ENCODE data around the gene SLC9A1.

Gene SLC9A1

GRCh38 chr1:27070390-27071048 is 84.4 kb downstream of the SLC9A1 start:
- H3K9me3 ChIP-seq (ENCODE audit: control insufficient read depth, insufficient read depth, low read length): no peaks in the 10 kb centered on the region
- H3K4me1 ChIP-seq (ENCODE audit: insufficient read depth, low read length): 0 out of 2 replicates have a peak, but pooled peaks cover 4% of the 10 kb centered on the region
- no peak overlapping the region for H3K9ac ChIP-seq (ENCODE audit: low read depth, low read length)
- no peaks in the 10 kb centered on the region for H3K36me3 ChIP-seq (ENCODE audit: insufficient read depth, low read length)

- H3K9me3 ChIP-seq (ENCODE audit: control insufficient read depth, insufficient read depth, low read length): no peaks in the 10 kb centered on the region
- no peaks in the 10 kb centered on the region for H3K36me3 ChIP-seq (ENCODE audit: insufficient read depth, low read length)
- 0 out of 2 replicates have a peak, but pooled peaks cover 4% of the 10 kb centered on the region for H3K4me1 ChIP-seq (ENCODE audit: insufficient read depth, low read length)
- H3K9ac ChIP-seq (ENCODE audit: low read depth, low read length): no peak overlapping the region
These were observed 86.0 kb downstream of the SLC9A1 start for GRCh38 chr1:27068922-27069321.

- H3K9me3 ChIP-seq (ENCODE audit: control insufficient read depth, insufficient read depth, low read length): no peaks in the 10 kb centered on the region
- no peaks in the 10 kb centered on the region for H3K36me3 ChIP-seq (ENCODE audit: insufficient read depth, low read length)
- 0 out of 2 replicates have a peak, but pooled peaks cover 4% of the 10 kb centered on the region for H3K4me1 ChIP-seq (ENCODE audit: insufficient read depth, low read length)
- no peak overlapping the region for H3K9ac ChIP-seq (ENCODE audit: low read depth, low read length)
These were observed 88.8 kb downstream of the SLC9A1 start for GRCh38 chr1:27065999-27066630.

- H3K36me3 ChIP-seq (ENCODE audit: insufficient read depth, low read length): no peaks in the 10 kb centered on the region
- no peak overlapping the region for H3K9ac ChIP-seq (ENCODE audit: low read depth, low read length)
- no peaks in the 10 kb centered on the region for H3K9me3 ChIP-seq (ENCODE audit: control insufficient read depth, insufficient read depth, low read length)
- peaks cover 7% of the 10 kb centered on the region for H3K4me1 ChIP-seq (ENCODE audit: insufficient read depth, low read length)
These were observed 94.0 kb downstream of the SLC9A1 start for GRCh38 chr1:27060891-27061290.

GRCh38 chr1:27058966-27059669 is 95.8 kb downstream of the SLC9A1 start:
- H3K9ac ChIP-seq (ENCODE audit: low read depth, low read length): peak overlapping the region; percentile 17; the same call in 1 of the 2 replicates
- peaks cover 7% of the 10 kb centered on the region for H3K4me1 ChIP-seq (ENCODE audit: insufficient read depth, low read length)
- no peaks in the 10 kb centered on the region for H3K36me3 ChIP-seq (ENCODE audit: insufficient read depth, low read length)
- H3K9me3 ChIP-seq (ENCODE audit: control insufficient read depth, insufficient read depth, low read length): no peaks in the 10 kb centered on the region; the same call in 1 of the 2 replicates

GRCh38 chr1:27057801-27058625 is 96.9 kb downstream of the SLC9A1 start:
- H3K36me3 ChIP-seq (ENCODE audit: insufficient read depth, low read length): no peaks in the 10 kb centered on the region
- no peaks in the 10 kb centered on the region; the same call in 1 of the 2 replicates for H3K9me3 ChIP-seq (ENCODE audit: control insufficient read depth, insufficient read depth, low read length)
- peak overlapping the region; percentile 39 for H3K9ac ChIP-seq (ENCODE audit: low read depth, low read length)
- H3K4me1 ChIP-seq (ENCODE audit: insufficient read depth, low read length): peaks cover 7% of the 10 kb centered on the region

GRCh38 chr1:27057389-27057788 is 97.5 kb downstream of the SLC9A1 start:
- Histone ChIP-seq H3K4me1 (ENCODE audit: insufficient read depth, low read length) (peaks cover 7% of the 10 kb centered on the region), H3K36me3 (ENCODE audit: insufficient read depth, low read length) (no peaks in the 10 kb centered on the region), H3K9ac (ENCODE audit: low read depth, low read length) (peak overlapping the region; percentile 39), H3K9me3 (ENCODE audit: control insufficient read depth, insufficient read depth, low read length) (no peaks in the 10 kb centered on the region; the same call in 1 of the 2 replicates)

- H3K9me3 ChIP-seq (ENCODE audit: control insufficient read depth, insufficient read depth, low read length): no peaks in the 10 kb centered on the region; the same call in 1 of the 2 replicates
- no peaks in the 10 kb centered on the region for H3K36me3 ChIP-seq (ENCODE audit: insufficient read depth, low read length)
- peaks cover 7% of the 10 kb centered on the region for H3K4me1 ChIP-seq (ENCODE audit: insufficient read depth, low read length)
- H3K9ac ChIP-seq (ENCODE audit: low read depth, low read length): no peak overlapping the region
These were observed 100.8 kb downstream of the SLC9A1 start for GRCh38 chr1:27053977-27054753.

GRCh38 chr1:27052527-27052926 is 102.4 kb downstream of the SLC9A1 start:
- Histone ChIP-seq H3K9ac (ENCODE audit: low read depth, low read length) (no peak overlapping the region), H3K9me3 (ENCODE audit: control insufficient read depth, insufficient read depth, low read length) (no peaks in the 10 kb centered on the region; the same call in 1 of the 2 replicates), H3K4me1 (ENCODE audit: insufficient read depth, low read length) (peaks cover 8% of the 10 kb centered on the region), H3K36me3 (ENCODE audit: insufficient read depth, low read length) (no peaks in the 10 kb centered on the region)

GRCh38 chr1:27049607-27050006 is 105.3 kb downstream of the SLC9A1 start:
- Histone ChIP-seq H3K9ac (ENCODE audit: low read depth, low read length) (no peak overlapping the region), H3K36me3 (ENCODE audit: insufficient read depth, low read length) (no peaks in the 10 kb centered on the region), H3K9me3 (ENCODE audit: control insufficient read depth, insufficient read depth, low read length) (no peaks in the 10 kb centered on the region; the same call in 1 of the 2 replicates), H3K4me1 (ENCODE audit: insufficient read depth, low read length) (peaks cover 9% of the 10 kb centered on the region)

- Histone ChIP-seq H3K9me3 (ENCODE audit: control insufficient read depth, insufficient read depth, low read length) (no peaks in the 10 kb centered on the region), H3K9ac (ENCODE audit: low read depth, low read length) (no peak overlapping the region), H3K4me1 (ENCODE audit: insufficient read depth, low read length) (peaks cover 9% of the 10 kb centered on the region), H3K36me3 (ENCODE audit: insufficient read depth, low read length) (no peaks in the 10 kb centered on the region)
These were observed 105.8 kb downstream of the SLC9A1 start for GRCh38 chr1:27049100-27049499.

Measured in ES-I3 (cell line).